GM08714 (cell line): ENCODE measurements around the gene NUDT12.

Experiments used
- H3K4me3 ChIP-seq: fragments of 200-500 bp; sonication (Bioruptor generic); 2 replicates; pipeline ENCODE4 v1.5.1; 2014; ENCODE audit warnings: mild to moderate bottlenecking, low read length, inconsistent platforms
- ZNF274 ChIP-seq: IDR thresholded peaks from 2 replicates; pipeline ENCODE4 v1.6.1; 2012; ENCODE audit warnings: mild to moderate bottlenecking, low read depth, low read length

Gene NUDT12

DNA sequence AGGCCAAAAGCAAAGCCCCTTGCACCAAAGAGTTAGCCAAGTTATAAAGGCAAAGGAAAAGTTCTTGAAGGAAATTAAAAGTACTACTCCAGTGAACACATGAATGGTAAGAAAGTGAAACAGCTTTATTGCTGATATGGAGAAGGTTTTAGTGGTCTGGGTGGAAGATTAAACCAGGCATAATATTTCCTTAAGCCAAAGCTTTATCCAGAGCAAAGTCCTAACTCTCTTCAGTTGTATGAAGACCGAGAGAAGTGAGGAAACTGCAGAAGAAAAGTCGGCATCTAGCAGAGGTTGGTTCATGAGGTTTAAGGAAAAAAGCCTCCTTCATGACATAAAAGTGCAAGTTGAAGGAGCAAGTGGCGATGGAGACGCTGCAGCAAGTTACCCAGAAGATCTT is 3.1 kb upstream of the NUDT12 start:
- H3K4me3 ChIP-seq, result no peak overlapping the region
- no peak for TF ChIP-seq ZNF274

DNA sequence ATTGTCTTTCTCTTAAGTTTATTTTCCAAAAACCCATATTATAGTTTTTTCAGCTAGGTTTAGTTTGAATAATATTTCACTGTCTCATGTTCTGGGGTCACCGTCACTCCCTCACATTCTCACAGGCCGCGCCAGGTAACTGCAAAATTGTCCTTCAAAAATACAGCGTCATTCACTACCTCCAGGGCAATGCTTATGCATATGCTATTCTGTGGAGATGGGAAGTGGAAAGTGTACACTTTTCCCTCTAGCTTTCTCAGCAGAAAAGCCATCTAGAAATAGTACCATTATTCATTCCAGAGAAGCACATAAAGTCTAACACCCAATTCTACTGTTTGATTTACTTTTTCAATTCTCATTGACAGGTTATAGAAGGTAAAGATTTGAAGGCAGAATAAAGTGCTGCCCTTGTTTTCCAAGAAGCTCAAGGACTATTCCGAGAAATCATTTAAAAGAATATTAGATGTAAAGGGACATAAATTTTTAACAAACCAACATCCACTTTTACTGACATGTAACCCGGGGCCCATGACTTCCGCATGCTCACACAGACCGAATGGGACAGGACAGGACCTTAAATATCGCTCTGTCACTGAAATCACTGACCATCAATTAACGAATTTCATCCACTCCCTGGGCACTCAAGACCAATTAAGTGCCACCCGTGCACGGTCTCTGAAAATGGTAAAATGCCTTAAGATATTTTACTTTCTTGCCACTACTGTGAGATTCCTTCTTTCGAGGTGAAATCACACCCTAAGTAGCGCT is 720 bp downstream of the NUDT12 start:
- TF ChIP-seq ZNF274, result no peak
- H3K4me3 ChIP-seq, result peak overlapping the region; percentile 92

DNA sequence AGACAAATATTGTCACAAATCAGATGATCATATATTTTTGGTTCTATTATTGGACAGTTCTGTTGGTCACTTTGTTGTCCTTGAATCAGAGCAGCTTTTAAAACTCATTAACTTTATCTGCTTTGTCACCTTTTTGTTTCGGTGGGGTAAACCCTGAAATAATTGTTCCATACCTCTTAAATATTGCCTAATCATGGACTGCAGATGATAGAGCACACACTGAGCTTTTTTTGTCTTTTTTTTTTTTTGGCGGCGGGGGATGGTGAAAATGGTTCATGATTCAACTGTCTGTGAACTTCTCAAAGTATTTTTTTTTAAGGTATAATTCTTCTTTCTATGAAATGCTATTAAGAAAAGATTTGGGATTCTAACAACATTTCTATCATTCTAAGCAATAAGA is 1.8 kb downstream of the NUDT12 start:
- H3K4me3 ChIP-seq, result no peak overlapping the region
- TF ChIP-seq ZNF274, result no peak

DNA sequence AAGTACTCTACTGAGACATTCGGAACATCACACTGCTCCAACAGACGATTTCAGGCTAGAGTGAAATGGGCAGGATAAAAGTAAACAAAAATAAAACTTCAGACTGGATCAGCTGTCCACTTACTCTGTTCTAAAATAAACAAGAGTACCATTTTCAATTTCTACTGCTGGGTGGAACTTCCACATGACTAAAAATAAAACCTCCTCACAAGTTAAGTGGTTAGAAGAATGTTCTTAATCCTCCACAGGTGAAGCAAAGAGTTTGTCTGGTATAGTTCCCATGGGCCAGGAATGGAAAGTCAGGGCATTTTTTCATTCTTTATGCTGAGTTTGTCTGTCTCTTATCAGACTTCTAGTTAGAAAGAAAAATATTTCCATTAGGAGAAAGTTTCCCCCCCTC is 15.7 kb downstream of the NUDT12 start:
- TF ChIP-seq ZNF274, result no peak
- H3K4me3 ChIP-seq, result no peak overlapping the region

DNA sequence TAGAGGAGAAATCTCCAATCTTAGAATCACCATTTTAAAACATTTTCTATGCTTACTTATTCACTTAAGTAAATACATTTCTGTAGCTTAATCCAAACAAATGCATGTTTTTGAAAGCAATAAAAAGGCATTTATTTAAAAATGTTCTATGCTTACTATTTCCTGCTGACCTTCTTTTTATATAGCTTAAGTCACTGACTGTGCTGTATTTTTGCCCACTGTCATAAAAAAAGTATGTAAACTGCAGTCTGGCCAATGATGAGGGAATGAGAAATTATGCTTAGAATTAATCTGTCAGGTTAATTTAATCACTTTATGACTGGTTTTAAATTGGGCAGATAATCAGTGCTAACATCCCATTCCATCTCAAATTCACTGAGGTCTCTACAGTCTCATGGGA is 20.1 kb downstream of the NUDT12 start:
- no peak for TF ChIP-seq ZNF274
- no peak overlapping the region for H3K4me3 ChIP-seq

DNA sequence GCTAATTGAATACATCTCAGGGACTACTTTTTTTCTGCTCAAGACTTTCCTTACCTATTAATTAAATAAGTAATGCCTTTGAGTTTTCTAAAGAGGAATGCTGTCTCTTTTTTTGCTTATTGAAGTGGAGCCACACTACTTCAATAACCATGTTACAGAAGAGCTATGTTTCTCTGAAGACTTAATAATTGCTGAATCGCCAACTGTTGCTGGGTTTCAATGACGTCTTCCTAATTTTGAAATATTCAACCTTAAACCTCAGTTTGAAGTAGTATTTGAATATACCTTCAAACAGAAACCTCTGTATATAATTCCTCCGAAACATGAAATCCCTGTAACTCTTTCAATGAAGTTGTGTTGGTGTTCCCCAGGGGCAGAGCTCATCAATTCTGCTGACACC is 21.0 kb downstream of the NUDT12 start:
- TF ChIP-seq ZNF274, result no peak
- no peak overlapping the region for H3K4me3 ChIP-seq

DNA sequence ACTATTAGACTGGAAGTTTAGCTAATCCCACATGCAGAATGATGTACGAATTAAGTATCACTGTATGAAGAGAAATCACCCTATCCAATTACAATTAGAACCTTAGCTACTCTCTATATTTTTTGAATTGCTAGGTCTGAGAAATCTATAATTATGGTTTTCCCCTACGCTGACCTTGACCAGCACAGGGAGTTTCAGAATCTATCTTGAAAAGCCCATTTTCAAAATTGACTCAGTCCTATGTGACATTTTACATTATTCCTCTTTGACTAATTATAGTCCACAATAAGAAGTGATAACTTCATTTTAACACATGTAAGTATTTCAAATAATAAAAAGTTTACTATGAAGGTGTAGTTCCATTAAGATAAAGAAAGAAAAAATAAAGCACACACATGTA is 21.5 kb downstream of the NUDT12 start:
- no peak for TF ChIP-seq ZNF274
- H3K4me3 ChIP-seq, result no peak overlapping the region

DNA sequence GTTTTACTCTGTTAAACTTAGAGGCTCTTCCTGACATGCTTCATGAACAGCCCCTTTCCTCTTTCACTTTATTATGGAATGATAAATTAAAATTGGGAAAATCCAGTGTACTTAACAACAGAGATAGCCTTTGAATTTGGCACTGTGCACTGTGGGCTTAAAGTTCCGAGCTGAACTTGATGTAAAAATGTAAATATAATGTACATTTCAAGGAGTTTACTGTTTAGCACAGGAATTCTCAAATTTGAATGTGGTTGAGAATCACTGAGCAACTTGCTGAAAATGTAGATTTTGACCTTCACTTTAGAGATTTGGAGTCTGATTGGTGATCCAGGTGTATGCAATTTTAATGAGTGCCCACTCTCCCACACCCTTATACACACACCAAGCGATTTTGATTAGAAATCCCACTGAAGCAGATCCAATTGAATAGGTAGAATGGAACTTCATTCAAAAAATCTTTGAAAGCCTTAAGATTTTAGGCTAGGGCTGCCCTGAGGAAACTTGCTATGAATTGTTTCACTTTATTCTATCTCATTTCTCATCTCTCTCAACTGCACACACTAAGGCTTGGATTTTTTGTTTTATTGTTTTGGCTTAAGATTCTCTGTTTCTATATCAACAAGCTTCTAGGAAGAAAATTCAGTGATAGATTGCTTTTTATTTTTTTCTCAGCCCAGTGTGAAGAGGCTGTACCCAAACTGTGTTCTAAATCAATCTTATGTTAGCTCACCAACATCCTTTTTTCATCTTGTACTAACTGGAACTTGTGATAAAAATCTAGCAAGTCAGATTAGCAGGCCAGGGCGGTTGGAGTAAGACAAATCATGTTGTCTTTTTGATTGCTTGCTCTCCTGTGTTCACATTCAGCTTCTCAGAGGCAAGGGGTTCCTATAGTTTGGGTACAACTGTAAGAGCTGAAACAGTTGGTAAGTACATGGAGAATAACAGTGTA is 22.9 kb downstream of the NUDT12 start:
- H3K4me3 ChIP-seq, result no peak overlapping the region
- TF ChIP-seq ZNF274, result no peak

DNA sequence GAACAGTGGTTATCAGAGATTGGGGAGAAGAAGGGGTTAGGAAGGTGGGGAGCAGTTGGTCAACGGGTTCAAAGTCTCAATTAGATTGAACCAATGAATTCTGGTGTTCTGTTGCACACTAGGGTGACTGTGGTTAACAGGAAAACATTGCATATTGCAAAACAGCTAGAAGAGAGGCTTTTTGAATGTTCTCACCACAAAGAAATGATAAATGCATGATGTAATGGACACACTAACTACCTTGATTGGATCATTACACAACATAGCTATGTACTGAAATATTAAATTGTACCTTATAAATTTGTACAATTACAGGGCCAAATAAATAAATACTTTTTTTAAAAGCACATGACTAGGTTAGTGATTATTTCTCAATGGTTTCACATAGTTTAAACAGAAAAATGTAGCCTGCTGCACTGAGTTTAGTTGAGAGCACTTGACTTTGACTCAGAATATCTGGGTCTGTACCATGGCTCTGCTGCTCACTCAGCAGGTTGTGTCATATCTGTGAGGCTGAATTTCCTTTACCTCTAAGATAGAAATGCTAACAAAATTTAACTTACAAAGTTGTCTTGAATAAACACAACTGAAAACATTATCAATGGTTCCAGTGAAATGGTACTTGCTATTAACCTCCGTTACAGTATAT is 30.4 kb downstream of the NUDT12 start:
- H3K4me3 ChIP-seq, result no peak overlapping the region
- no peak for TF ChIP-seq ZNF274

DNA sequence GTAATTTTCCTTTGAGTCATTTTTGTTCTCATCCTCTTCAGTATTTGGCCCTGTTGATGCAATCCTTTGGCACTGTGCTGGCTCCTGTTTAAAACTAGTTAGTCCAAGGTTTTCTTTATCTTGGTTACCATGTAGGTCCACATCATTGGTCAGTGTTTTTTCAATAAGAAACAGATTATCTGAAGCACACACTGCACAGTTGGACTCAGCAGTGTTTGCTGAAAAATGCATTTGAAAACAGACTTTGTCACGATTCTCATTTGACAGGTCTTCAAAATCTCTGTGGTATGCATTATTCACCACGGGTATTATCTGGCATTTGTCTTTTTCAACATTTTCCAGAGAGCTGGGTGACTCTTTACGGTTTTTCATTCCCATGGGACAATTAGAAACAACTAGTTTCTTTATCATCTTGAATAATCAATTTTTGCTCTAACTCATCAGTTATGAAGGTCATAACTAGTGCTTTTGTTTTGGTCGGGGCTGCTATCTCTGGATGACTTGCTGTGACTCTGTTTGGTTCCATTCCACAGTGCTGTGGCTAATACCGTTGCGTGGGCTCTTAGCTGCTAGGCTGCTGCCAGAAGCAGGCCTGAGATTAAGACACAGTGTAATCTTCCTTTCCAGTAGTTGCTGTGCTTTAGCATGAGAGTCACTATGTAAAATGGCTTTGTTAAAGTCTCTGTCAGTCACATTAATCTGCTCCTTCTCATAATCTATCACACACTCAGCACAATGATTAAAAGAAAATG is 36.2 kb downstream of the NUDT12 start:
- no peak for TF ChIP-seq ZNF274
- no peak overlapping the region for H3K4me3 ChIP-seq

DNA sequence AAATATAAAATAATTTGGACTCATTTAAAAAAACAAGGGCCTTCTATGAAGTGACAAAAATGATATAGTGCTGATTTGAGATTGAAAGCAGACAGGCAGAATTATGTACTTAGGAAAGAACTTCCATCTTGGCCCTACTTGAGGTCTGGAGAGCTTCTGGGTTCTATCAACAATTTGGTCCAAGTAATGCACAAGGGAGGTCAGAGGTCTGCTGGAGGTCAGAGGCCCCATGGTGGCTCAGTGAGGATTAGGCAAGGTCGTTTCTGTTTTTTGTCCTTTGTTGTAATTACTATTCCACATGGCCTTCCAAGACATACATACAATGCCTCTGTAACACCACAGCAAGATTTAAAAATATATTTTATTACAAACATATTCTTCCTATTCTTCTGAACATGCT is 37.2 kb downstream of the NUDT12 start:
- TF ChIP-seq ZNF274, result no peak
- H3K4me3 ChIP-seq, result no peak overlapping the region

DNA sequence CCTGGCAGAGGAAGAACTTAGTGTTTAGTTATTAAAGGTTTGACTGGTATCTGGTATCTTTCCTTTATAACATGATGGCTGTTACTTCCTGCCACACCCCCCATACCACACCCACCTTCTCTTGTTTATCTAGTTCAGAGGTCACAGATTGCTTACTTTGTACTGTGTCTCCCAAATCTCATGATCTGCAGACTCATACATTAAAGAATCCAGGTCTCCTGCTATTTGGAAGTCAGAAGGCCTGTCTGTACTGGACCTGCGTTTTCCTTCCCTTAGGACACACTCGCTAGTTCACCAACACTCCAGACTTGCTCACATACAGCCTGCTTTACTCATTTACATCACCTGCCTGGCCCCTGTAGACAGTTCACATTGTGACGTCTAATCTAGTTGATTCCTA is 39.3 kb downstream of the NUDT12 start:
- H3K4me3 ChIP-seq, result no peak overlapping the region
- TF ChIP-seq ZNF274, result no peak

DNA sequence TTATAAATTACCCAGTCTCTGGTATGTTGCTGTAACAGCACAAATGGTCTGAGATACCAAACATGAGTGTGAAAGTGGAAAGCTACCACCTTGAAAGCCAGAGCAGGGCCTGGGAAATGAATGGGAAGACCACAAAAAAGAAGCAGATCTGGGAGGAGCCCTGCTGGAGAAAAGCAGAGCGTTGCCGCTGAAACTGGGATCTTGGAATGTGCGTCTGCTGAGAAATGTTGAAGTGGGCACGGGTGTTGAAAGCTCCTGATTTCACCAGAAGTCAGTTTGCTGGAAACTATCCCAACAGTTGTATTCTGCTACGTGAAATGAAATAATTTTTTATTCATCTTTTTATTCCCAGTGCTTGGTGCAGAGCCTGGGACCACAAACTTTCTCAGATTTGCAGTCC is 40.0 kb downstream of the NUDT12 start:
- H3K4me3 ChIP-seq, result no peak overlapping the region
- no peak for TF ChIP-seq ZNF274

DNA sequence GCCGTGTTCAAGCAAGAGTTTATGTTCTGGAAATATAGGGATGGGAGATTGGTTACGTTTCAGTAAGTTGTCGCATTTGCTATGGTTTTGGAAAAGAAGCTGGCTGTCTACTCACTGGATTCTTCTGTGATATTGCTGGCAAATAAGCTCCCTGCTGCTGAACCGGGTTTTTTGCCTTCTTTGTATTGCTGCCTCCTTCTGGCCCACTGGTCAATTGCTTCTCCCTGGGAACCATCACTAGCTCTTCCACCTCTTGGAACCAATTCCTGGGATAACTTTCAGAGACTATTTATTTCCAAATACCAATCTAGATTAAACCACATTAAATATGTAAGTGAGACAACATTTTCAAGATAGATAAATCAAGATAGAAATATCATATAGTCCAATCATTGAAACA is 43.0 kb downstream of the NUDT12 start:
- TF ChIP-seq ZNF274, result no peak
- no peak overlapping the region for H3K4me3 ChIP-seq
